Suprapubic skin (tissue), 4 donors: Measurements from ENCODE around the gene PRKCE. TPM values are rescaled to one million over a fixed set of nuclear protein-coding genes. Genes with fewer than 3 reads are reported as not detected.

ENCODE experiments used
- DNase-seq, 2 donors: peaks; one replicate each; pipeline ENCODE4 v3.0.0-alpha.2; 2019; ENCODE audit warnings: low spot score in 2 of 2
- H3K27ac ChIP-seq: fragments of 200-600 bp; sonication (generic); one replicate; pipeline ENCODE4 v1.5.1; 2019
- H3K27me3 ChIP-seq: fragments of 200-600 bp; sonication (generic); one replicate; pipeline ENCODE4 v1.5.1; 2019
- H3K36me3 ChIP-seq: fragments of 200-600 bp; sonication (generic); one replicate; pipeline ENCODE4 v1.5.1; 2019
- H3K4me1 ChIP-seq: fragments of 200-600 bp; sonication (generic); one replicate; pipeline ENCODE4 v1.5.1; 2019
- H3K4me3 ChIP-seq: fragments of 200-600 bp; sonication (generic); one replicate; pipeline ENCODE4 v1.5.1; 2019; ENCODE audit warnings: mild to moderate bottlenecking
- H3K9me3 ChIP-seq: fragments of 200-600 bp; sonication (generic); one replicate; pipeline ENCODE4 v1.5.1; 2019
- EP300 ChIP-seq: sonication (generic); formaldehyde crosslinking; IDR thresholded peaks from one replicate; pipeline ENCODE4 v1.6.1; 2017; ENCODE audit warnings: antibody characterized with exemption
- POLR2A ChIP-seq, 2 donors: fragments of 450-650 bp; IDR thresholded peaks; one replicate each; pipeline ENCODE4 v1.6.1; 2017; ENCODE audit warnings: antibody characterized with exemption in 2 of 2, mild to moderate bottlenecking in 2 of 2, moderate library complexity in 2 of 2
- POLR2AphosphoS5 ChIP-seq, 3 donors: sonication (generic); formaldehyde crosslinking; IDR thresholded peaks; one replicate each; pipeline ENCODE4 v1.6.1; 2017; ENCODE audit warnings: antibody characterized with exemption in 3 of 3
- WGBS: methylation state at CpG from one replicate; pipeline ENCODE4 v1.1.5; 2018; 5-methylcytosine and 5-hydroxymethylcytosine counted together
- total RNA-seq, 4 donors: library from RNA; depleted of rRNA; stranded (reverse); fragments of >200 nt; gene quantifications; one replicate each; pipeline ENCODE4 v1.1.0, GENCODE V29; 2016
- TF ChIP-seq, protein P1 (sequence below), 2 donors: fragments of 200-600 bp in 1 of 2; fragments of 450-650 bp in 1 of 2; sonication (generic) in 1 of 2; IDR thresholded peaks; one replicate each; pipeline ENCODE4 v1.5.1; 2016 to 2019; ENCODE audit warnings: antibody characterized with exemption in 2 of 2, mild to moderate bottlenecking in 1 of 2, moderate library complexity in 1 of 2

Gene PRKCE
- total RNA-seq, 4 donors from 2014 or later: 7.9 to 18.3 (median 12.5) TPM

DNA sequence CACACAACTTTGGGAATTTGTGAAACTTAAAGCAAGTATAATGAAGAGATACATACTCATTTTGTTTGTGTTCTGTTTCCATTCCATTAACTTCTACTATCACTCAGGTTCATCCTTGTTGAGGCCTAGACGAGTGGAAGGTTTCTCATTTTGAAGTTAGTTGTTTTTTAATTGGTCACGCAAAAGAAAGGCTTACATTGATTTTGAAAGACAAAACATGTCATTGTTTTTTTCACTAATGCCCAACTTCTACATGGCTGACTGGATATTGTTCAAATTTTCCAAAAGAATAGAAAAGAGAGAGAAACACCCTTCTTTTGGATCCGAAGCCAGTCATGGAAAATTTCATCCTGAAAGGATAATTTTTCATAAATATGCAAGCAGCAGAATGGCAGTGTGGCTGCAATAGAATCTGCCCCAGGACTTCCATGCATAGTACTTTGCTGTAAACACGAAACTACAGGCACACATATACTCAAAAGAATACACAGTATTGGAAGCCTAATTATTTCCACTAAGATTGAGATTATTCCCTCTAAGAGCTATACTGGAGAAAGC is 27.4 kb downstream of the PRKCE start:
- 79% methylated on average over 4 of the region's 4 CpGs for WGBS
- H3K36me3 ChIP-seq: no peaks in the 10 kb centered on the region
- no peaks in the 10 kb centered on the region for H3K9me3 ChIP-seq
- H3K4me3 ChIP-seq: no peak overlapping the region
- no peaks in the 10 kb centered on the region for H3K27me3 ChIP-seq
- TF ChIP-seq, protein P1, sequence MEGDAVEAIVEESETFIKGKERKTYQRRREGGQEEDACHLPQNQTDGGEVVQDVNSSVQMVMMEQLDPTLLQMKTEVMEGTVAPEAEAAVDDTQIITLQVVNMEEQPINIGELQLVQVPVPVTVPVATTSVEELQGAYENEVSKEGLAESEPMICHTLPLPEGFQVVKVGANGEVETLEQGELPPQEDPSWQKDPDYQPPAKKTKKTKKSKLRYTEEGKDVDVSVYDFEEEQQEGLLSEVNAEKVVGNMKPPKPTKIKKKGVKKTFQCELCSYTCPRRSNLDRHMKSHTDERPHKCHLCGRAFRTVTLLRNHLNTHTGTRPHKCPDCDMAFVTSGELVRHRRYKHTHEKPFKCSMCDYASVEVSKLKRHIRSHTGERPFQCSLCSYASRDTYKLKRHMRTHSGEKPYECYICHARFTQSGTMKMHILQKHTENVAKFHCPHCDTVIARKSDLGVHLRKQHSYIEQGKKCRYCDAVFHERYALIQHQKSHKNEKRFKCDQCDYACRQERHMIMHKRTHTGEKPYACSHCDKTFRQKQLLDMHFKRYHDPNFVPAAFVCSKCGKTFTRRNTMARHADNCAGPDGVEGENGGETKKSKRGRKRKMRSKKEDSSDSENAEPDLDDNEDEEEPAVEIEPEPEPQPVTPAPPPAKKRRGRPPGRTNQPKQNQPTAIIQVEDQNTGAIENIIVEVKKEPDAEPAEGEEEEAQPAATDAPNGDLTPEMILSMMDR (IDR thresholded peaks at IDR 0.05): no peak
- TF ChIP-seq POLR2AphosphoS5 (IDR thresholded peaks at IDR 0.05) (no peak), POLR2A (IDR thresholded peaks at IDR 0.05) (no peak), EP300 (no peak)
- no peak overlapping the region for H3K27ac ChIP-seq
- H3K4me1 ChIP-seq: peaks cover 37% of the 10 kb centered on the region
- DNase-seq: no peak

DNA sequence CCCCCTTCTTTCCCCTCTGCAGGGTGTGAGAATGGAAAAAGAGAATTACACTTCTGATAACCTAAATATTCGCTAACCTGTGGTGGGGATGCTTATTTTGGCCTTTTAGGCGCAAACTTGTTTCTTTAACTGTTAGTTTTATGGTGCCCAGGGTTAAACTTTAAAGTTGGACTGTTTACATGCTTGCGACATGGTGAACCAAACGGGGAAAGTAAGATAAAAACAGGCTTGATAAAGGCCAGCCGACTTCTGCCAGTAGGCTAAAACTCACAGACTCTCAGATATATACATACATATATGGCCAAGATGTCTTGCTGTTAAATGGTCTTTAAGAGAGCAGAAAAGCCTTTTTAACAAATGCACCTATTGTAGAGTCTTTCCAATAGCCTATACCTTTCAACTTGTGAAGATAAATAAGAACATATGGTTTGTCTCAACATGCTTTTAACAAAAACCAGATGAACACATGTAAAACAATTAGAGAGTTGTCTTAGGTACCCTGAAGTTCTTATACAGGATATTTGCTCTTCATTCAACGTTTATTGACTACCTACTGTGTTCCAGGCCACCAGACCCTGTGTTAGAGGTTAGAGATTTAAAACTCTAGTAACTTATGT is 29.0 kb downstream of the PRKCE start:
- TF ChIP-seq EP300: no peak
- no peak for TF ChIP-seq POLR2AphosphoS5 (IDR thresholded peaks at IDR 0.05)
- TF ChIP-seq, protein P1 (IDR thresholded peaks at IDR 0.05): no peak
- no peak for TF ChIP-seq POLR2A (IDR thresholded peaks at IDR 0.05)
- Histone ChIP-seq H3K36me3 (no peaks in the 10 kb centered on the region), H3K27ac (no peak overlapping the region), H3K9me3 (no peaks in the 10 kb centered on the region), H3K4me3 (no peak overlapping the region), H3K4me1 (peaks cover 31% of the 10 kb centered on the region), H3K27me3 (no peaks in the 10 kb centered on the region)
- DNase-seq: no peak
- WGBS: 85% methylated on average over 6 of the region's 6 CpGs

- Histone ChIP-seq H3K9me3 (no peaks in the 10 kb centered on the region), H3K36me3 (no peaks in the 10 kb centered on the region), H3K4me1 (peaks cover 23% of the 10 kb centered on the region), H3K27me3 (no peaks in the 10 kb centered on the region), H3K27ac (no peak overlapping the region), H3K4me3 (no peak overlapping the region)
- DNase-seq: peak in 1 of 2 donors; percentile 66
- TF ChIP-seq, protein P1 (IDR thresholded peaks at IDR 0.05): no peak
- no peak for TF ChIP-seq POLR2AphosphoS5 (IDR thresholded peaks at IDR 0.05)
- TF ChIP-seq EP300: no peak
- TF ChIP-seq POLR2A (IDR thresholded peaks at IDR 0.05): no peak
- 52% methylated on average over 3 of the region's 3 CpGs for WGBS
These were observed 30.2 kb downstream of the PRKCE start for GRCh38 chr2:45681675-45682074.

GRCh38 chr2:45683292-45683691 is 31.8 kb downstream of the PRKCE start:
- no peaks in the 10 kb centered on the region for H3K9me3 ChIP-seq
- TF ChIP-seq EP300 (no peak), POLR2A (IDR thresholded peaks at IDR 0.05) (no peak), POLR2AphosphoS5 (IDR thresholded peaks at IDR 0.05) (no peak)
- TF ChIP-seq, protein P1 (IDR thresholded peaks at IDR 0.05): no peak
- H3K4me1 ChIP-seq: peaks cover 23% of the 10 kb centered on the region
- no peak for DNase-seq
- no peaks in the 10 kb centered on the region for H3K36me3 ChIP-seq
- no peak overlapping the region for H3K27ac ChIP-seq
- H3K4me3 ChIP-seq: no peak overlapping the region
- no peaks in the 10 kb centered on the region for H3K27me3 ChIP-seq
- WGBS: 52% methylated on average over 3 of the region's 3 CpGs

- Histone ChIP-seq H3K4me3 (no peak overlapping the region), H3K9me3 (no peaks in the 10 kb centered on the region), H3K27me3 (no peaks in the 10 kb centered on the region), H3K27ac (no peak overlapping the region), H3K36me3 (no peaks in the 10 kb centered on the region), H3K4me1 (peaks cover 23% of the 10 kb centered on the region)
- TF ChIP-seq, protein P1 (IDR thresholded peaks at IDR 0.05): no peak
- no peak for TF ChIP-seq POLR2A (IDR thresholded peaks at IDR 0.05)
- TF ChIP-seq POLR2AphosphoS5 (IDR thresholded peaks at IDR 0.05): no peak
- TF ChIP-seq EP300: no peak
- no peak for DNase-seq
- WGBS: 67% methylated on average over 6 of the region's 6 CpGs
These were observed 33.3 kb downstream of the PRKCE start for GRCh38 chr2:45684756-45685155.
